ENCODE results near the gene TYSND1. TPM values are rescaled to one million over a fixed set of nuclear protein-coding genes. Genes with fewer than 3 reads are reported as not detected.

The TYSND1 gene
- total RNA-seq, 6 donors from 2014 or later, result 9.1 to 23.0 (median 15.7) TPM

- Histone ChIP-seq H3K27me3 (no peaks in the 10 kb centered on the region), H3K4me3 (no peak overlapping the region), H3K36me3 (peaks cover 9 to 62% (median 22%) of the 10 kb centered on the region in 4 donors), H3K4me1 (peaks cover 0 to 8% (median 0%) of the 10 kb centered on the region in 4 donors), H3K9me3 (no peaks in the 10 kb centered on the region), H3K27ac (no peak overlapping the region)
- no peak for DNase-seq
- ATAC-seq (ENCODE audit: low FRiP score in 2 of 2), result no peak
- TF ChIP-seq EP300 (IDR thresholded peaks at IDR 0.05), result no peak
- no peak for TF ChIP-seq POLR2A (IDR thresholded peaks at IDR 0.05)
- 87 to 89% methylated on average over 8 of the region's 8 CpGs for WGBS, 2 donors
Observed at GRCh38 chr10:70119623-70120022, 26.9 kb downstream of the TYSND1 start.

DNA sequence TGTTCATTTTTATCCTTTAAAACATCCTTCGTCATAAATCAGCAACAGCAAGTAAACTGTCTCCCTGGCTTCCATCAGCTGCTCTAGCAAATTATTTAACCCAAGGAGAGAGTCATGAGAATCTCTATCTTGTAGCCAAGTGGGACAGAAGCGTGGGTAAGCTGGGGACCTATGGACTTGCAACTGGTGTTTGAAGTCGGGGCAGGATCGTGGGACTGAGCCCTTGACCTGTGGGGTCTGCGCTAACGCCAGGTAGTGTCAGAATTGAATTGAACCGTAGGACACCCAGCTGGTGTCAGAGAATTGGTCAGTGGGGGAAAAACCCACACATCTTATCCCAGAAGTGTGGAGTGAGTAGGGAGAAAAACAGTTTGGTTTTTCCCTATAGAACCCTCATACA lies 27.3 kb downstream of the TYSND1 start:
- Histone ChIP-seq H3K4me1 (peaks cover 0 to 8% (median 0%) of the 10 kb centered on the region in 4 donors), H3K9me3 (no peaks in the 10 kb centered on the region), H3K27me3 (no peaks in the 10 kb centered on the region), H3K36me3 (peaks cover 10 to 67% (median 25%) of the 10 kb centered on the region in 4 donors), H3K4me3 (no peak overlapping the region), H3K27ac (no peak overlapping the region)
- no peak for DNase-seq
- TF ChIP-seq, protein P1, sequence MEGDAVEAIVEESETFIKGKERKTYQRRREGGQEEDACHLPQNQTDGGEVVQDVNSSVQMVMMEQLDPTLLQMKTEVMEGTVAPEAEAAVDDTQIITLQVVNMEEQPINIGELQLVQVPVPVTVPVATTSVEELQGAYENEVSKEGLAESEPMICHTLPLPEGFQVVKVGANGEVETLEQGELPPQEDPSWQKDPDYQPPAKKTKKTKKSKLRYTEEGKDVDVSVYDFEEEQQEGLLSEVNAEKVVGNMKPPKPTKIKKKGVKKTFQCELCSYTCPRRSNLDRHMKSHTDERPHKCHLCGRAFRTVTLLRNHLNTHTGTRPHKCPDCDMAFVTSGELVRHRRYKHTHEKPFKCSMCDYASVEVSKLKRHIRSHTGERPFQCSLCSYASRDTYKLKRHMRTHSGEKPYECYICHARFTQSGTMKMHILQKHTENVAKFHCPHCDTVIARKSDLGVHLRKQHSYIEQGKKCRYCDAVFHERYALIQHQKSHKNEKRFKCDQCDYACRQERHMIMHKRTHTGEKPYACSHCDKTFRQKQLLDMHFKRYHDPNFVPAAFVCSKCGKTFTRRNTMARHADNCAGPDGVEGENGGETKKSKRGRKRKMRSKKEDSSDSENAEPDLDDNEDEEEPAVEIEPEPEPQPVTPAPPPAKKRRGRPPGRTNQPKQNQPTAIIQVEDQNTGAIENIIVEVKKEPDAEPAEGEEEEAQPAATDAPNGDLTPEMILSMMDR (IDR thresholded peaks at IDR 0.05), result no peak
- TF ChIP-seq POLR2A (IDR thresholded peaks at IDR 0.05) (no peak), POLR2AphosphoS5 (IDR thresholded peaks at IDR 0.05) (no peak), EP300 (IDR thresholded peaks at IDR 0.05) (no peak)
- no peak for ATAC-seq (ENCODE audit: low FRiP score in 2 of 2)
- 92 to 95% methylated on average over 7 of the region's 7 CpGs for WGBS, 2 donors

GRCh38 chr10:70118196-70118595 lies 28.3 kb downstream of the TYSND1 start:
- 86 to 93% methylated on average over 3 of the region's 3 CpGs for WGBS, 2 donors
- Histone ChIP-seq H3K27ac (no peak overlapping the region), H3K36me3 (peaks cover 16 to 75% (median 33%) of the 10 kb centered on the region in 4 donors), H3K4me1 (peaks cover 0 to 8% (median 0%) of the 10 kb centered on the region in 4 donors), H3K27me3 (no peaks in the 10 kb centered on the region), H3K4me3 (no peak overlapping the region), H3K9me3 (no peaks in the 10 kb centered on the region)
- TF ChIP-seq EP300 (IDR thresholded peaks at IDR 0.05), result no peak
- TF ChIP-seq POLR2A (IDR thresholded peaks at IDR 0.05), result no peak
- no peak for TF ChIP-seq POLR2AphosphoS5 (IDR thresholded peaks at IDR 0.05)
- TF ChIP-seq, protein P1 (IDR thresholded peaks at IDR 0.05), result no peak
- ATAC-seq (ENCODE audit: low FRiP score in 2 of 2) (no peak), DNase-seq (no peak)

DNA sequence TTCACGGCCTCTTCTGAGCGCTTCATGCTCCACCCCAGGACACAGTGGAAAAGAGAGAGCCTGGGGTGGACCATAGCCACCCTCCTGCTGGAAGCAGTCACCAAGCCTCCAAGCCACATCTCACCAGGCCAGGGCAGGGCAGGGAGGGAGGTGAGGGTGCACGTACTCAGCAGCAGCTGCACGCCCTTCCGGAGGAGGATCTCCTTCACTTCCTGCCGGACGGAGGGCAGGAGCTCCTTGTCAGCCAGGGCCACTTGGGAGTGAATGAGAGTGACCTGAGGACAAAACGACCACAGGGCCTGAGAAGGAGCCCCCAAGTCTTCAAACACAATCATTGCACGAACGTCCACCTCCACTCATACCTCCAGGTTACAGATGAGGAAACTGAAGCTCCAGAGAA lies 28.9 kb downstream of the TYSND1 start:
- ATAC-seq (ENCODE audit: low FRiP score in 2 of 2) (no peak), DNase-seq (no peak)
- H3K9me3 ChIP-seq, result no peaks in the 10 kb centered on the region
- H3K27ac ChIP-seq, result no peak overlapping the region
- 83% methylated on average over 9 to 10 of the region's 10 CpGs for WGBS, 2 donors
- H3K4me3 ChIP-seq, result no peak overlapping the region
- H3K27me3 ChIP-seq, result no peaks in the 10 kb centered on the region
- TF ChIP-seq, protein P1 (IDR thresholded peaks at IDR 0.05), result no peak
- TF ChIP-seq POLR2A (IDR thresholded peaks at IDR 0.05) (no peak), POLR2AphosphoS5 (IDR thresholded peaks at IDR 0.05) (no peak), EP300 (IDR thresholded peaks at IDR 0.05) (no peak)
- peaks cover 16 to 76% (median 35%) of the 10 kb centered on the region in 4 donors for H3K36me3 ChIP-seq
- peaks cover 0 to 8% (median 0%) of the 10 kb centered on the region in 4 donors for H3K4me1 ChIP-seq

GRCh38 chr10:70115948-70116682 lies 30.4 kb downstream of the TYSND1 start:
- Histone ChIP-seq H3K27ac (no peak overlapping the region), H3K36me3 (peaks cover 16 to 83% (median 44%) of the 10 kb centered on the region in 4 donors), H3K4me3 (no peak overlapping the region), H3K4me1 (peaks cover 0 to 8% (median 0%) of the 10 kb centered on the region in 4 donors), H3K9me3 (no peaks in the 10 kb centered on the region), H3K27me3 (no peaks in the 10 kb centered on the region)
- WGBS, 2 donors, result 47 to 49% methylated on average over 11 to 12 of the region's 12 CpGs
- DNase-seq (peak in 1 of 2 donors; percentile 52), ATAC-seq (ENCODE audit: low FRiP score in 2 of 2) (peak; percentile 47 to 78)
- TF ChIP-seq POLR2A (IDR thresholded peaks at IDR 0.05) (no peak), POLR2AphosphoS5 (IDR thresholded peaks at IDR 0.05) (no peak), EP300 (IDR thresholded peaks at IDR 0.05) (no peak)
- TF ChIP-seq, protein P1 (IDR thresholded peaks at IDR 0.05), result peak; percentile 67 to 93 (median 80)

Data from upper lobe of left lung (tissue), 6 donors.